BE2C (cell line): ENCODE measurements around the gene TMEM198.

Experiments used
- DNase-seq: peaks from one replicate; pipeline ENCODE4 v3.0.0-alpha.2; 2020
- H3K27me3 ChIP-seq: fragments of 250-450 bp; sonication (Bioruptor Pico); 2 replicates; pipeline ENCODE4 v1.5.1; 2020; ENCODE audit warnings: mild to moderate bottlenecking
- H3K36me3 ChIP-seq: fragments of 250-450 bp; sonication (Bioruptor Pico); 2 replicates; pipeline ENCODE4 v1.5.1; 2020; ENCODE audit warnings: mild to moderate bottlenecking
- H3K4me1 ChIP-seq: fragments of 250-450 bp; sonication (Bioruptor Pico); 2 replicates; pipeline ENCODE4 v1.5.1; 2020
- H3K4me3 ChIP-seq: 2 replicates; pipeline ENCODE4 v1.5.1; 2011; ENCODE audit warnings: low read depth, low read length
- H3K9me3 ChIP-seq: fragments of 250-450 bp; sonication (Bioruptor Pico); 2 replicates; pipeline ENCODE4 v1.5.1; 2020
- TF ChIP-seq, protein P1 (sequence below): IDR thresholded peaks from 2 replicates; pipeline ENCODE4 v1.5.1; 2012; ENCODE audit warnings: mild to moderate bottlenecking, low read depth, low read length

The TMEM198 gene

DNA sequence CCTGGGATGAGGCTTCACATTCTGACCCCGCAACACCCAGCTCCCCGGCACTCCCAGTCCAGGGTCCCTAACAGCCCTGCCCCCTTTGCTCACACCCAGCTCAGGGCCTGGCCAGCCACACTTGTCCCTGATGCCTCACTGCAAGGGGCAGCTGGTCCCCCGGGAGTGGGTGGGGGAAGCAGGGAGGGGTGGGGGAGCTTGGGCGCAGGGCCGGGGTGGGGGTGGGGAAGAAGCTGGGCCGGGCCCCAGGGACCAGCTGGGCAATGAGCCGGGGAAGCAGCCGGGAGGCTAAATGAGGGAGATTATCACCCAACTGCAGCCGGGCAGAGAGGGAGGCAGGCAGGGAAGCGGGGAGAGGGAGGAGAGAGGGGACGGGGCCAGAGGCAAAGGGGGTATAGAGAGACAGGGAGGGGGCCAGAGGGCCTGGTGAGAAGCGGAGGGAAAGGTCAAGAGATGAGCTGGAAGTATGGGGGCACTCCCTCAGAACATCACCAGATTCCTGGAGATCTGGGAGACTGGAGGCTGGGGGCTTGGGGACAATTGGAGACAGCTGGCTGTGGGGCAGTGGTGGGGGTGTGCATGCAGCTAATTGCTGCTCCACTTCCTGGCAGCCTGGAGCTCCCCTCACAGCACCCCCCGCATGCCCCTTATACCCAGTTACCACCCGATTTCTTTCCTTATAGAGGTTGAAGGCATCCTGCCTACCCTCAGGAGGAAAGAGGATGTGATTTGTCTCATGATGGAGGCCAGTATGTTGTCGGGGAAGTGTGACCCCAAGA, 32.1 kb upstream of the TMEM198 start:
- H3K4me1 ChIP-seq, result peaks cover 82% of the 10 kb centered on the region

DNA sequence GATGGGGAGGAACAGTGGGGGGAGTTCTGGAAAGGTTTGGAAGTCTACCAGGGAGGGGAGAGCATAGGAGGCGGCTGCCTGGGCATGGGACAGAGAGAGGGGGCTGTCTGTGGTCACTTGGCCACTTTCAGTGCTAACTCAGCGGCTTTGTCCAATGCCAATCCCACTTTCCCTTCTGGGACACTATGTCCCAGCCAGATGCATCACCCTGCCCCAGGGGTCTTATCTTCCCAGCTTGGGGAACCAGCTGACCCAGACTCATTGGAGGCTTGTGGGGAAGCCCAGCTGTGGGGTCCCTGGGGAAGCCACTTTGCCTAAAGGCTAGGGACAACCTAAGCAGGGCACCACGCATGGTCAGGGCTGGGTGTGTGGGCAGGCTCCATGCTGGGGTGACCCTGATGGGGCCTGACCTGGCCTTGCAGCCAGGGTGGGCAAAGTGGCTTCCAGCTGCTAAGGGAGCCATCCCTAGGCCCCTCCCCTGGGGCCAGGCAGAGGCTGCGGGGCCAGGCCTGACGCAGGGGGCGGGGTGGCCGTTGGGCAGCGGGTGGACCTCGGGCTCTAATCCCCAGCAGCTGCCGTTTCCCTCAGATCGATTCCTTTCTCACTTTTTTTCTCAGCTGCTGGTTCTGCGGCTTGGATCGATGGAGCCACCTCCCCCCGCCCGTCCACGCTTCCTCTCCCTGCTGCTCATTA, 31.2 kb upstream of the TMEM198 start:
- Histone ChIP-seq H3K4me1 (peaks cover 75% of the 10 kb centered on the region), H3K36me3 (no peaks in the 10 kb centered on the region), H3K9me3 (no peaks in the 10 kb centered on the region), H3K27me3 (no peaks in the 10 kb centered on the region), H3K4me3 (peak overlapping the region; percentile 19)
- TF ChIP-seq, protein P1, sequence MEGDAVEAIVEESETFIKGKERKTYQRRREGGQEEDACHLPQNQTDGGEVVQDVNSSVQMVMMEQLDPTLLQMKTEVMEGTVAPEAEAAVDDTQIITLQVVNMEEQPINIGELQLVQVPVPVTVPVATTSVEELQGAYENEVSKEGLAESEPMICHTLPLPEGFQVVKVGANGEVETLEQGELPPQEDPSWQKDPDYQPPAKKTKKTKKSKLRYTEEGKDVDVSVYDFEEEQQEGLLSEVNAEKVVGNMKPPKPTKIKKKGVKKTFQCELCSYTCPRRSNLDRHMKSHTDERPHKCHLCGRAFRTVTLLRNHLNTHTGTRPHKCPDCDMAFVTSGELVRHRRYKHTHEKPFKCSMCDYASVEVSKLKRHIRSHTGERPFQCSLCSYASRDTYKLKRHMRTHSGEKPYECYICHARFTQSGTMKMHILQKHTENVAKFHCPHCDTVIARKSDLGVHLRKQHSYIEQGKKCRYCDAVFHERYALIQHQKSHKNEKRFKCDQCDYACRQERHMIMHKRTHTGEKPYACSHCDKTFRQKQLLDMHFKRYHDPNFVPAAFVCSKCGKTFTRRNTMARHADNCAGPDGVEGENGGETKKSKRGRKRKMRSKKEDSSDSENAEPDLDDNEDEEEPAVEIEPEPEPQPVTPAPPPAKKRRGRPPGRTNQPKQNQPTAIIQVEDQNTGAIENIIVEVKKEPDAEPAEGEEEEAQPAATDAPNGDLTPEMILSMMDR, result no peak
- DNase-seq, result peak; percentile 69

More for the DNA sequence above, 32.1 kb upstream of the TMEM198 start:
- TF ChIP-seq, protein P1, result no peak
- peak; percentile 88 for DNase-seq
- Histone ChIP-seq H3K9me3 (no peaks in the 10 kb centered on the region), H3K36me3 (no peaks in the 10 kb centered on the region), H3K4me3 (peak overlapping the region; percentile 44), H3K27me3 (no peaks in the 10 kb centered on the region)

DNA sequence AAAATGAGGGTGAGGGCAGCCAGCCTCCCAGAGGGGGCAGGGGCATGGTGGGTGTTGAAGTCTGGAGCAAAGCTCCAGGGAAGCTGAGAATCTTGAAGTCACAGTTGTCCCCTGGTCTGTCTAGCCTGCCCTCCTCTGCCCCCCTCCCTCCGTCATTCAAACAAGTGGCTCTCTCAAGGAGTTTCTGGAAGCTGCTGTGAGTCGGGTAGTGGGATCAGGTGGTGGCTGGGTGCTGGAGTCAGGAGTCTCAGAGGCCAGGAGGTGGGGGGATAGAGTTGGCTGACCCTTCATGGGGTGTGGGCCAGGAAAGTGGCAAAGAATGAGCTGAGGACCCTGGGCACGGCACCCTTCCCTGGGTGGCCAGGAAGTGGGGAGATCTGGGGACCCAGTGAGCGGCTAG, 30.0 kb upstream of the TMEM198 start:
- no peaks in the 10 kb centered on the region for H3K9me3 ChIP-seq
- peak overlapping the region; percentile 53 for H3K4me3 ChIP-seq
- no peak for DNase-seq
- no peaks in the 10 kb centered on the region for H3K27me3 ChIP-seq
- no peaks in the 10 kb centered on the region for H3K36me3 ChIP-seq
- TF ChIP-seq, protein P1, result no peak
- H3K4me1 ChIP-seq, result peaks cover 67% of the 10 kb centered on the region

DNA sequence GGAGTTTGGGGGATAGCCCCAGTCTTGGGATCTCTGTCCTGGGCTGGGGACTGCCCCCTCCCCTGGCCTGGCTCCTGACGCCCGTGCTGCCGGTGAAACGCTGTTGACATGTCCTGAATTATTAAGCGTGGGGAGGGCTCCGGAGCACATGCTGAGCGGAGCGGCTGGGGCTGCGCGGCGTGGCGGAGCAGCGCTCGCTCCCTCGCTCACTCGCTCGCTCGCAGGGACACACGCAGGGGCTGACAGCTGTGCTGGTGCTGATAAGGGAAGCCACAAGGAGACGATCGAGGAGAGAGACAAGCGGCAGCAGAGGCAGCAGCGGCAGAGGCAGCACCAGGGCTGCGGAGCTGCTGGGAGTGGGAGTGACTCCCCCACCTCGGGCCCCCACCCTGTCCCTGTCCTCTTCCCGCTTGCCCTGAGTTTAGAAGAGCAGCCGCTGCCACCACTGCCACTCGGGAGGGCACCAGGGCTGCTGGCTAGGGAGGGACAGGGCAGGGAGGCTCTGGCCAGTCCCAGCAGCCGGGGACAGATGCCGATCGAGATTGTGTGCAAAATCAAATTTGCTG, 29.5 kb upstream of the TMEM198 start, which contains the start of gene ASIC4:
ASIC4 (plus strand) TSS at position 287 of the 566 bp plus-strand sequence; CDS start at position 530, 243 bp downstream.
- TF ChIP-seq, protein P1, result no peak
- DNase-seq, result peak; percentile 76
- H3K36me3 ChIP-seq, result no peaks in the 10 kb centered on the region
- H3K4me3 ChIP-seq, result peak within 1 kb of the TSS; percentile 53
- peaks cover 66% of the 10 kb centered on the region for H3K4me1 ChIP-seq
- H3K27me3 ChIP-seq, result no peaks in the 10 kb centered on the region
- H3K9me3 ChIP-seq, result no peaks in the 10 kb centered on the region

DNA sequence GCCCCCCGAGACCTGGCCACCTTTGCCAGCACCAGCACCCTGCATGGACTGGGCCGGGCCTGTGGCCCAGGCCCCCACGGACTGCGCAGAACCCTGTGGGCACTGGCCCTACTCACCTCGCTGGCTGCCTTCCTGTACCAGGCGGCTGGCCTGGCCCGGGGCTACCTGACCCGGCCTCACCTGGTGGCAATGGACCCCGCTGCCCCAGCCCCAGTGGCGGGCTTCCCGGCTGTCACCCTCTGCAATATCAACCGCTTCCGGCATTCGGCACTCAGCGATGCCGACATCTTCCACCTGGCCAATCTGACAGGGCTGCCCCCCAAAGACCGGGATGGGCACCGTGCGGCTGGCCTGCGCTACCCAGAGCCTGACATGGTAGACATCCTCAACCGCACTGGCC, 29.0 kb upstream of the TMEM198 start:
- peaks cover 65% of the 10 kb centered on the region for H3K4me1 ChIP-seq
- no peaks in the 10 kb centered on the region for H3K27me3 ChIP-seq
- TF ChIP-seq, protein P1, result no peak
- DNase-seq, result no peak
- no peaks in the 10 kb centered on the region for H3K36me3 ChIP-seq
- H3K9me3 ChIP-seq, result no peaks in the 10 kb centered on the region
- H3K4me3 ChIP-seq, result peak overlapping the region; percentile 53
